CD14-positive monocyte (primary cell): ENCODE measurements around the gene PAXX. TPM values are rescaled to one million over a fixed set of nuclear protein-coding genes. Genes with fewer than 3 reads are reported as not detected.

ENCODE experiments used
- DNase-seq, 3 donors: peaks; one replicate each; pipeline ENCODE4 v3.0.0-alpha.2; 2011 to 2022
- H2AFZ ChIP-seq: 2 replicates; pipeline ENCODE4 v1.6.0; 2012; ENCODE audit warnings: mild to moderate bottlenecking, low read depth, low read length, inconsistent platforms; ENCODE audit not compliant: insufficient read depth, poor library complexity, severe bottlenecking
- H3K27ac ChIP-seq, 2 donors: 1 replicate in 1 of 2; 2 replicates in 1 of 2; pipeline ENCODE4 v1.5.1; 2012 to 2013; ENCODE audit warnings: low read length in 2 of 2, control low read depth in 1 of 2, inconsistent platforms in 1 of 2, low read depth in 1 of 2, mild to moderate bottlenecking in 1 of 2
- H3K27me3 ChIP-seq, 2 donors: one replicate each; pipeline versions ENCODE4 v1.6.0 to v1.6.1; 2011 to 2013; ENCODE audit warnings: low read length in 2 of 2; ENCODE audit not compliant: control insufficient read depth in 2 of 2, insufficient read depth in 2 of 2
- H3K36me3 ChIP-seq, 2 donors: replicated peaks in 1 of 2; 1 replicate in 1 of 2; 2 replicates in 1 of 2; pipeline versions ENCODE4 v1.5.1 to v1.6.1; 2012 to 2013; ENCODE audit warnings: low read length in 2 of 2, control low read depth in 1 of 2, inconsistent platforms in 1 of 2, mild to moderate bottlenecking in 1 of 2; ENCODE audit not compliant: insufficient read depth in 2 of 2, control insufficient read depth in 1 of 2
- H3K4me1 ChIP-seq, 2 donors: 1 replicate in 1 of 2; 2 replicates in 1 of 2; pipeline versions ENCODE4 v1.5.1 to v1.6.1; 2012 to 2013; ENCODE audit warnings: low read length in 2 of 2, control low read depth in 1 of 2, inconsistent platforms in 1 of 2, mild to moderate bottlenecking in 1 of 2, moderate library complexity in 1 of 2; ENCODE audit not compliant: insufficient read depth in 2 of 2, control insufficient read depth in 1 of 2
- H3K4me2 ChIP-seq: replicated peaks from 2 replicates; pipeline ENCODE3; 2012; ENCODE audit warnings: low read length, moderate library complexity, mild to moderate bottlenecking; ENCODE audit not compliant: poor library complexity, severe bottlenecking; ENCODE audit errors: extremely low read depth
- H3K4me3 ChIP-seq, 3 experiments: fragments of 200-600 bp in 1 of 3; sonication (generic) in 1 of 3; replicated peaks in 1 of 3; 1 replicate in 2 of 3; 2 replicates in 1 of 3; pipeline ENCODE4 v1.5.1; 2011 to 2013; ENCODE audit warnings: low read length in 3 of 3, mild to moderate bottlenecking in 3 of 3, control low read depth in 2 of 3, low read depth in 2 of 3, inconsistent platforms in 1 of 3, moderate library complexity in 1 of 3
- H3K79me2 ChIP-seq: 2 replicates; pipeline ENCODE4 v1.6.0; 2012; ENCODE audit warnings: mild to moderate bottlenecking, control low read depth, inconsistent platforms, low read length, moderate library complexity; ENCODE audit not compliant: insufficient read depth
- H3K9ac ChIP-seq: 2 replicates; pipeline ENCODE4 v1.6.0; 2017; ENCODE audit warnings: low read length, mild to moderate bottlenecking; ENCODE audit not compliant: insufficient read depth, poor library complexity, severe bottlenecking
- H3K9me3 ChIP-seq, 2 donors: replicated peaks in 1 of 2; 1 replicate in 1 of 2; 2 replicates in 1 of 2; pipeline versions ENCODE4 v1.5.1 to v1.6.1; 2012 to 2013; ENCODE audit warnings: low read length in 2 of 2, control low read depth in 1 of 2; ENCODE audit not compliant: control insufficient read depth in 1 of 2, insufficient read depth in 1 of 2
- H4K20me1 ChIP-seq: 2 replicates; pipeline ENCODE4 v1.6.0; 2012; ENCODE audit warnings: mild to moderate bottlenecking, low read length, control low read depth, moderate library complexity; ENCODE audit not compliant: insufficient read depth
- H3K27ac Mint-ChIP-seq, 7 donors: one replicate each; pipeline ENCODE4 v1.8.0; 2020; ENCODE audit warnings: mild to moderate bottlenecking in 7 of 7, mixed read lengths in 7 of 7, moderate library complexity in 6 of 7, inconsistent platforms in 2 of 7
- H3K27me3 Mint-ChIP-seq, 3 donors: one replicate each; pipeline ENCODE4 v1.8.0; 2021 to 2022; ENCODE audit warnings: low read depth in 3 of 3, mild to moderate bottlenecking in 3 of 3, mixed read lengths in 3 of 3, moderate library complexity in 3 of 3, inconsistent platforms in 1 of 3
- H3K36me3 Mint-ChIP-seq, 2 donors: one replicate each; pipeline ENCODE4 v1.8.0; 2020; ENCODE audit warnings: mixed read lengths in 2 of 2, inconsistent platforms in 1 of 2, mild to moderate bottlenecking in 1 of 2
- H3K4me1 Mint-ChIP-seq: one replicate; pipeline ENCODE4 v1.8.0; 2020; ENCODE audit warnings: mild to moderate bottlenecking, mixed read lengths
- H3K4me3 Mint-ChIP-seq, 2 donors: one replicate each; pipeline ENCODE4 v1.8.0; 2020; ENCODE audit warnings: mild to moderate bottlenecking in 2 of 2, mixed read lengths in 2 of 2, moderate library complexity in 1 of 2
- H3K9me3 Mint-ChIP-seq, 7 donors: one replicate each; pipeline ENCODE4 v1.8.0; 2020 to 2022; ENCODE audit warnings: mixed read lengths in 7 of 7, mild to moderate bottlenecking in 6 of 7, moderate library complexity in 6 of 7, inconsistent platforms in 2 of 7
- WGBS: methylation state at CpG from one replicate; pipeline ENCODE4 v1.1.5; 2013; ENCODE audit warnings: missing lambda C conversion rate; ENCODE audit not compliant: insufficient coverage; 5-methylcytosine and 5-hydroxymethylcytosine counted together
- intact Hi-C, 2 donors: fragments of 100-400 bp; cut with micrococcal nuclease; formaldehyde crosslinking; loops; one replicate each; pipeline versions ENCODE4 v1.15.0 to v1.15.1; 2023
- polyA plus RNA-seq, 3 donors: library from polyadenylated mRNA; depleted of rRNA in 1 of 3; unstranded in 2 of 3; stranded (reverse) in 1 of 3; fragments of 300-500 nt in 2 of 3; fragments of >200 nt in 1 of 3; fragmentation: Illumina TruSeq in 2 of 3; gene quantifications; 1 replicate in 2 of 3; 2 replicates in 1 of 3; pipeline ENCODE4 v1.2.3, GENCODE V29; 2012 to 2021
- TF ChIP-seq, protein P1 (sequence below): fragments of 200-600 bp; IDR thresholded peaks from one replicate; pipeline ENCODE4 v1.8.0; 2022; ENCODE audit warnings: antibody characterized with exemption, mild to moderate bottlenecking

PAXX gene
- polyA plus RNA-seq, 3 donors = 35.3 to 92.9 (median 40.7) TPM

DNA sequence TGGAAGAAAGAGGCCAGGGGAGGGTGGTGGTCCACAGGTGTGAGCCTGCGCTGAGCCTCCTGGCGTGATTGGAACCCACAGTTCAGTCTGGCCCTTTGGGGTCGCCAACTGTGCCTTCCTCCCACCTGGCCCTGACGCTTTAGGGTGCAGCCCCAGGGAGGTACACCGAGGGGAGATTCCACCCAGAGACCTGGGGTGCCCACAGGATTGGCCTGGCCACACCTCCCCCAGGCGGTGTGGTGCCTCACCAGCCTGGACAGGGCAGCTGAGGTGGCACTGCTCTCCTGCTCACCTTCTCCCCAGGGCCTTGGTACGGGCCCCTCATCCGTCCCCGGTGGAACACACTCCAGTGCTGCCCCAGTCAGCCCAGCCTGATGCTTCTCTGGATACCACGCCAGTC is 5.1 kb downstream of the PAXX start:
- H3K4me1 ChIP-seq = peaks cover 80 to 95% of the 10 kb centered on the region in 2 donors
- 73% methylated on average over 10 of the region's 10 CpGs for WGBS
- H3K36me3 ChIP-seq = peaks cover 6 to 9% of the 10 kb centered on the region in 2 donors
- H3K4me3 ChIP-seq = no peak overlapping the region
- DNase-seq = no peak
- intact Hi-C loops = loop anchor here in 1 of 2 donors (5.0 kb wide), 1 partner anchor 35 kb away; the partner anchor contains the start of gene FUT7
- Mint-ChIP-seq H3K36me3 (peaks cover 10 to 12% of the 10 kb centered on the region in 2 donors), H3K4me3 (peak overlapping the region in 1 of 2 donors; percentile 67), H3K27me3 (peaks cover 23 to 50% (median 39%) of the 10 kb centered on the region in 3 donors), H3K4me1 (peaks cover 74% of the 10 kb centered on the region), H3K9me3 (peaks cover 0 to 7% (median 0%) of the 10 kb centered on the region in 7 donors), H3K27ac (peak overlapping the region in 1 of 7 donors; percentile 18)
- H3K9ac ChIP-seq = peak overlapping the region; percentile 32
- no peak overlapping the region for H3K4me2 ChIP-seq
- peak overlapping the region; percentile 22 for H2AFZ ChIP-seq
- peaks cover 0 to 41% of the 10 kb centered on the region in 2 donors for H3K27me3 ChIP-seq
- no peak overlapping the region for H3K27ac ChIP-seq
- TF ChIP-seq, protein P1, sequence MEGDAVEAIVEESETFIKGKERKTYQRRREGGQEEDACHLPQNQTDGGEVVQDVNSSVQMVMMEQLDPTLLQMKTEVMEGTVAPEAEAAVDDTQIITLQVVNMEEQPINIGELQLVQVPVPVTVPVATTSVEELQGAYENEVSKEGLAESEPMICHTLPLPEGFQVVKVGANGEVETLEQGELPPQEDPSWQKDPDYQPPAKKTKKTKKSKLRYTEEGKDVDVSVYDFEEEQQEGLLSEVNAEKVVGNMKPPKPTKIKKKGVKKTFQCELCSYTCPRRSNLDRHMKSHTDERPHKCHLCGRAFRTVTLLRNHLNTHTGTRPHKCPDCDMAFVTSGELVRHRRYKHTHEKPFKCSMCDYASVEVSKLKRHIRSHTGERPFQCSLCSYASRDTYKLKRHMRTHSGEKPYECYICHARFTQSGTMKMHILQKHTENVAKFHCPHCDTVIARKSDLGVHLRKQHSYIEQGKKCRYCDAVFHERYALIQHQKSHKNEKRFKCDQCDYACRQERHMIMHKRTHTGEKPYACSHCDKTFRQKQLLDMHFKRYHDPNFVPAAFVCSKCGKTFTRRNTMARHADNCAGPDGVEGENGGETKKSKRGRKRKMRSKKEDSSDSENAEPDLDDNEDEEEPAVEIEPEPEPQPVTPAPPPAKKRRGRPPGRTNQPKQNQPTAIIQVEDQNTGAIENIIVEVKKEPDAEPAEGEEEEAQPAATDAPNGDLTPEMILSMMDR = no peak
- peaks cover 20% of the 10 kb centered on the region for H3K79me2 ChIP-seq
- peaks cover 30% of the 10 kb centered on the region for H4K20me1 ChIP-seq
- H3K9me3 ChIP-seq = no peaks in the 10 kb centered on the region

- H3K27ac ChIP-seq = no peak overlapping the region
- intact Hi-C loops = loop anchor here in 1 of 2 donors (5.0 kb wide), 1 partner anchor 34 kb away; the partner anchor contains the start of gene FUT7
- Mint-ChIP-seq H3K27me3 (peaks cover 23 to 50% (median 39%) of the 10 kb centered on the region in 3 donors), H3K4me3 (peak overlapping the region; percentile 32 to 67), H3K4me1 (peaks cover 70% of the 10 kb centered on the region), H3K36me3 (peaks cover 10 to 12% of the 10 kb centered on the region in 2 donors), H3K27ac (peak overlapping the region in 2 of 7 donors; percentile 18 to 25), H3K9me3 (peaks cover 0 to 7% (median 0%) of the 10 kb centered on the region in 7 donors)
- H3K4me1 ChIP-seq = peaks cover 76 to 90% of the 10 kb centered on the region in 2 donors
- no peak overlapping the region for H3K9ac ChIP-seq
- H3K79me2 ChIP-seq = peaks cover 16% of the 10 kb centered on the region
- peaks cover 6 to 9% of the 10 kb centered on the region in 2 donors for H3K36me3 ChIP-seq
- no peak for DNase-seq
- 11% methylated on average over 9 of the region's 18 CpGs for WGBS
- peaks cover 0 to 41% of the 10 kb centered on the region in 2 donors for H3K27me3 ChIP-seq
- H3K4me2 ChIP-seq = no peak overlapping the region
- H3K9me3 ChIP-seq = no peaks in the 10 kb centered on the region
- H3K4me3 ChIP-seq = no peak overlapping the region
- peaks cover 27% of the 10 kb centered on the region for H4K20me1 ChIP-seq
- H2AFZ ChIP-seq = peak overlapping the region; percentile 22
- TF ChIP-seq, protein P1 = no peak
These were observed 5.6 kb downstream of the PAXX start for GRCh38 chr9:136997830-136998234.
